ENCODE data around the gene TMEM26.
"Not testable (repeated sequence)": the region's sequence is repeated elsewhere in the genome, so short reads cannot be mapped to it uniquely, and the experiment has no call there.

TMEM26 gene

GRCh38 chr10:61385231-61386001 is 67.8 kb downstream of the TMEM26 start:
- H2AK5ac ChIP-seq (ENCODE audit: low read depth, low read length), result no peak overlapping the region
- H3K18ac ChIP-seq (ENCODE audit: low read length), result no peak overlapping the region

GRCh38 chr10:61381153-61381552 is 72.0 kb downstream of the TMEM26 start:
- H3K18ac ChIP-seq (ENCODE audit: low read length); H3K27ac ChIP-seq (replicated peaks; ENCODE audit: low read length); H4K8ac ChIP-seq (ENCODE audit: low read depth, low read length); H3K36me3 ChIP-seq (replicated peaks in 1 of 2; ENCODE audit: control insufficient read depth in 2 of 2, insufficient read depth in 2 of 2, low read length in 2 of 2); H2AK5ac ChIP-seq (ENCODE audit: low read depth, low read length); H2AFZ ChIP-seq (ENCODE audit: low read length); H2BK5ac ChIP-seq (ENCODE audit: low read length); H3K4ac ChIP-seq (ENCODE audit: low read length); H3K4me3 ChIP-seq (ENCODE audit: low read length in 2 of 2); H2BK15ac ChIP-seq (ENCODE audit: low read length); H2BK120ac ChIP-seq (ENCODE audit: low read depth, low read length); H3K4me2 ChIP-seq (ENCODE audit: insufficient read depth, low read length, poor library complexity, severe bottlenecking); H3K79me1 ChIP-seq (ENCODE audit: low read depth, low read length); H3K9me3 ChIP-seq (replicated peaks in 1 of 2; ENCODE audit: control insufficient read depth in 2 of 2, insufficient read depth in 1 of 2, low read depth in 1 of 2, low read length in 2 of 2); H3K4me1 ChIP-seq (ENCODE audit: control insufficient read depth in 2 of 2, insufficient read depth in 1 of 2, low read depth in 1 of 2, low read length in 2 of 2); H3K14ac ChIP-seq (ENCODE audit: low read length); H3K27me3 ChIP-seq (ENCODE audit: control insufficient read depth in 3 of 3, insufficient read depth in 3 of 3, low read depth in 1 of 3, low read length in 3 of 3); H4K91ac ChIP-seq (ENCODE audit: low read depth, low read length, poor library complexity); H3K23ac ChIP-seq (ENCODE audit: low read depth, low read length, poor library complexity); DNase-seq (ENCODE audit: low spot score); H2BK12ac ChIP-seq (ENCODE audit: low read length); H3K9ac ChIP-seq (ENCODE audit: low read depth, low read length, poor library complexity): not testable (repeated sequence)
- no CpG with 5 or more reads among the region's 3 CpGs for WGBS, 2 donors (ENCODE audit: extremely low coverage in 2 of 2, insufficient read length in 2 of 2, insufficient replicate concordance in 1 of 2)

More at GRCh38 chr10:61385231-61386001, 67.8 kb downstream of the TMEM26 start:
- H3K27me3 ChIP-seq (ENCODE audit: control insufficient read depth in 3 of 3, insufficient read depth in 3 of 3, low read depth in 1 of 3, low read length in 3 of 3), result no peaks in the 10 kb centered on the region
- H3K9ac ChIP-seq (ENCODE audit: low read depth, low read length, poor library complexity), result no peak overlapping the region
- H3K79me1 ChIP-seq (ENCODE audit: low read depth, low read length), result no peaks in the 10 kb centered on the region
- H3K23ac ChIP-seq (ENCODE audit: low read depth, low read length, poor library complexity), result no peak overlapping the region
- WGBS, 2 donors (ENCODE audit: extremely low coverage in 2 of 2, insufficient read length in 2 of 2, insufficient replicate concordance in 1 of 2), result no CpG with 5 or more reads among the region's 2 CpGs
- no peak overlapping the region for H3K4ac ChIP-seq (ENCODE audit: low read length)
- H2AFZ ChIP-seq (ENCODE audit: low read length), result no peak overlapping the region
- no peak overlapping the region for H2BK5ac ChIP-seq (ENCODE audit: low read length)
- no peaks in the 10 kb centered on the region for H3K36me3 ChIP-seq (replicated peaks in 1 of 2; ENCODE audit: control insufficient read depth in 2 of 2, insufficient read depth in 2 of 2, low read length in 2 of 2)
- H4K91ac ChIP-seq (ENCODE audit: low read depth, low read length, poor library complexity), result no peak overlapping the region
- H3K4me3 ChIP-seq (ENCODE audit: low read length in 2 of 2), result no peak overlapping the region
- no peak overlapping the region for H3K14ac ChIP-seq (ENCODE audit: low read length)
- H3K9me3 ChIP-seq (replicated peaks in 1 of 2; ENCODE audit: control insufficient read depth in 2 of 2, insufficient read depth in 1 of 2, low read depth in 1 of 2, low read length in 2 of 2), result no peaks in the 10 kb centered on the region
- H3K4me1 ChIP-seq (ENCODE audit: control insufficient read depth in 2 of 2, insufficient read depth in 1 of 2, low read depth in 1 of 2, low read length in 2 of 2), result no peaks in the 10 kb centered on the region
- H3K27ac ChIP-seq (replicated peaks; ENCODE audit: low read length), result no peak overlapping the region
- no peak overlapping the region for H2BK12ac ChIP-seq (ENCODE audit: low read length)
- no peak for DNase-seq (ENCODE audit: low spot score)
- H2BK120ac ChIP-seq (ENCODE audit: low read depth, low read length), result no peak overlapping the region
- H2BK15ac ChIP-seq (ENCODE audit: low read length), result no peak overlapping the region
- no peak overlapping the region for H3K4me2 ChIP-seq (ENCODE audit: insufficient read depth, low read length, poor library complexity, severe bottlenecking)
- H4K8ac ChIP-seq (ENCODE audit: low read depth, low read length), result no peak overlapping the region

GRCh38 chr10:61378865-61379264 is 74.3 kb downstream of the TMEM26 start:
- H3K27ac ChIP-seq (replicated peaks; ENCODE audit: low read length), result no peak overlapping the region
- H2BK5ac ChIP-seq (ENCODE audit: low read length), result no peak overlapping the region
- peaks cover 0 to 2% of the 10 kb centered on the region in 2 donors for H3K9me3 ChIP-seq (replicated peaks in 1 of 2; ENCODE audit: control insufficient read depth in 2 of 2, insufficient read depth in 1 of 2, low read depth in 1 of 2, low read length in 2 of 2)
- H2BK12ac ChIP-seq (ENCODE audit: low read length), result no peak overlapping the region
- no peak overlapping the region for H3K4me2 ChIP-seq (ENCODE audit: insufficient read depth, low read length, poor library complexity, severe bottlenecking)
- no peak overlapping the region for H2AK5ac ChIP-seq (ENCODE audit: low read depth, low read length)
- H3K79me1 ChIP-seq (ENCODE audit: low read depth, low read length), result no peaks in the 10 kb centered on the region
- no peak overlapping the region for H4K8ac ChIP-seq (ENCODE audit: low read depth, low read length)
- no peak for DNase-seq (ENCODE audit: low spot score)
- no peak overlapping the region for H3K14ac ChIP-seq (ENCODE audit: low read length)
- H3K9ac ChIP-seq (ENCODE audit: low read depth, low read length, poor library complexity), result no peak overlapping the region
- H2BK15ac ChIP-seq (ENCODE audit: low read length), result no peak overlapping the region
- H3K18ac ChIP-seq (ENCODE audit: low read length), result no peak overlapping the region
- no peaks in the 10 kb centered on the region for H3K36me3 ChIP-seq (replicated peaks in 1 of 2; ENCODE audit: control insufficient read depth in 2 of 2, insufficient read depth in 2 of 2, low read length in 2 of 2)
- H2BK120ac ChIP-seq (ENCODE audit: low read depth, low read length), result no peak overlapping the region
- WGBS, 2 donors (ENCODE audit: extremely low coverage in 2 of 2, insufficient read length in 2 of 2, insufficient replicate concordance in 1 of 2), result no CpG with 5 or more reads among the region's 7 CpGs
- no peak overlapping the region for H3K4me3 ChIP-seq (ENCODE audit: low read length in 2 of 2)
- H3K23ac ChIP-seq (ENCODE audit: low read depth, low read length, poor library complexity), result no peak overlapping the region
- H3K4me1 ChIP-seq (ENCODE audit: control insufficient read depth in 2 of 2, insufficient read depth in 1 of 2, low read depth in 1 of 2, low read length in 2 of 2), result no peaks in the 10 kb centered on the region
- H4K91ac ChIP-seq (ENCODE audit: low read depth, low read length, poor library complexity), result no peak overlapping the region
- H3K27me3 ChIP-seq (ENCODE audit: control insufficient read depth in 3 of 3, insufficient read depth in 3 of 3, low read depth in 1 of 3, low read length in 3 of 3), result no peaks in the 10 kb centered on the region
- no peak overlapping the region for H3K4ac ChIP-seq (ENCODE audit: low read length)
- no peak overlapping the region for H2AFZ ChIP-seq (ENCODE audit: low read length)

GRCh38 chr10:61376908-61377368 is 76.2 kb downstream of the TMEM26 start:
- peaks cover 0 to 2% of the 10 kb centered on the region in 2 donors for H3K9me3 ChIP-seq (replicated peaks in 1 of 2; ENCODE audit: control insufficient read depth in 2 of 2, insufficient read depth in 1 of 2, low read depth in 1 of 2, low read length in 2 of 2)
- no peak overlapping the region for H4K91ac ChIP-seq (ENCODE audit: low read depth, low read length, poor library complexity)
- no peak overlapping the region for H4K8ac ChIP-seq (ENCODE audit: low read depth, low read length)

More at GRCh38 chr10:61376908-61377368, 76.2 kb downstream of the TMEM26 start:
- no peak for DNase-seq (ENCODE audit: low spot score)
- no peak overlapping the region for H3K27ac ChIP-seq (replicated peaks; ENCODE audit: low read length)
- no peak overlapping the region for H3K4me3 ChIP-seq (ENCODE audit: low read length in 2 of 2)
- no peak overlapping the region for H3K23ac ChIP-seq (ENCODE audit: low read depth, low read length, poor library complexity)
- H3K4ac ChIP-seq (ENCODE audit: low read length), result no peak overlapping the region
- no peaks in the 10 kb centered on the region for H3K4me1 ChIP-seq (ENCODE audit: control insufficient read depth in 2 of 2, insufficient read depth in 1 of 2, low read depth in 1 of 2, low read length in 2 of 2)
- no CpG with 5 or more reads among the region's 23 CpGs for WGBS, 2 donors (ENCODE audit: extremely low coverage in 2 of 2, insufficient read length in 2 of 2, insufficient replicate concordance in 1 of 2)
- H2BK5ac ChIP-seq (ENCODE audit: low read length), result no peak overlapping the region
- H2AK5ac ChIP-seq (ENCODE audit: low read depth, low read length), result no peak overlapping the region
- no peak overlapping the region for H3K9ac ChIP-seq (ENCODE audit: low read depth, low read length, poor library complexity)
- peak overlapping the region; percentile 4 for H3K14ac ChIP-seq (ENCODE audit: low read length)
- H3K27me3 ChIP-seq (ENCODE audit: control insufficient read depth in 3 of 3, insufficient read depth in 3 of 3, low read depth in 1 of 3, low read length in 3 of 3), result no peaks in the 10 kb centered on the region
- H2BK120ac ChIP-seq (ENCODE audit: low read depth, low read length), result no peak overlapping the region
- H3K36me3 ChIP-seq (replicated peaks in 1 of 2; ENCODE audit: control insufficient read depth in 2 of 2, insufficient read depth in 2 of 2, low read length in 2 of 2), result no peaks in the 10 kb centered on the region
- H3K4me2 ChIP-seq (ENCODE audit: insufficient read depth, low read length, poor library complexity, severe bottlenecking), result no peak overlapping the region
- H3K79me1 ChIP-seq (ENCODE audit: low read depth, low read length), result no peaks in the 10 kb centered on the region
- peak overlapping the region; percentile 11 for H3K18ac ChIP-seq (ENCODE audit: low read length)
- no peak overlapping the region for H2BK12ac ChIP-seq (ENCODE audit: low read length)
- H2BK15ac ChIP-seq (ENCODE audit: low read length), result no peak overlapping the region
- H2AFZ ChIP-seq (ENCODE audit: low read length), result no peak overlapping the region

All from neuronal stem cell (in vitro differentiated cells).